GM18520 (cell line): ENCODE data around the gene CRYBB3.
"Not testable (repeated sequence)": the region's sequence is repeated elsewhere in the genome, so short reads cannot be mapped to it uniquely, and the experiment has no call there.

ENCODE experiments used
- ATAC-seq: cut with Tn5 transposase; IDR thresholded peaks from one replicate; pipeline ENCODE4 v1.9.1; 2021; ENCODE audit not compliant: unreplicated experiment

CRYBB3 gene

DNA sequence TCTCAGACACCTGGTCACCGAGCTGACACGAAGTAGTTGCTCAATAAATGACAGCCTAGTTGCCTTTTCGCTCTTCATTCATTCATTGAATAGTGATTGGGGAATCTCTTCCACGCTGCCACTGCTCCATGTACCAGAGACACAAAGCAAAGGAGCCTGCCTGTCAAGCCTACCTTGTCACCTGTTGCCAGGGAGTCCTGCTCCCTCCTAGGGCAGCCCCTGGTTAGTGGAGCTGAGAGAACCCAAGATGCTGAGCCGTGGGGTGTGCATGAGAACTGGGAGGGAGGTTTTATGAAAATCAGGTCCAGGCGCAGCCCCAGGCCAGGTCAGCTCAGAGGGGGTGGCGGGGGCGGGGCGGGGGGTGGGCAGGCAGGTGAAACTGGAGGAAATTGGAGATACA, 38.4 kb downstream of the CRYBB3 start:
- not testable (repeated sequence) for ATAC-seq

GRCh38 chr22:25255169-25255568, 55.5 kb downstream of the CRYBB3 start:
- ATAC-seq = not testable (repeated sequence)
